SHP77 (cell line): ENCODE data around the gene KIAA0040.

Experiments used
- DNase-seq, 2 experiments: peaks; one replicate each; lab custom pipeline; 2025; lab: John Stamatoyannopoulos, UW

Gene KIAA0040

DNA sequence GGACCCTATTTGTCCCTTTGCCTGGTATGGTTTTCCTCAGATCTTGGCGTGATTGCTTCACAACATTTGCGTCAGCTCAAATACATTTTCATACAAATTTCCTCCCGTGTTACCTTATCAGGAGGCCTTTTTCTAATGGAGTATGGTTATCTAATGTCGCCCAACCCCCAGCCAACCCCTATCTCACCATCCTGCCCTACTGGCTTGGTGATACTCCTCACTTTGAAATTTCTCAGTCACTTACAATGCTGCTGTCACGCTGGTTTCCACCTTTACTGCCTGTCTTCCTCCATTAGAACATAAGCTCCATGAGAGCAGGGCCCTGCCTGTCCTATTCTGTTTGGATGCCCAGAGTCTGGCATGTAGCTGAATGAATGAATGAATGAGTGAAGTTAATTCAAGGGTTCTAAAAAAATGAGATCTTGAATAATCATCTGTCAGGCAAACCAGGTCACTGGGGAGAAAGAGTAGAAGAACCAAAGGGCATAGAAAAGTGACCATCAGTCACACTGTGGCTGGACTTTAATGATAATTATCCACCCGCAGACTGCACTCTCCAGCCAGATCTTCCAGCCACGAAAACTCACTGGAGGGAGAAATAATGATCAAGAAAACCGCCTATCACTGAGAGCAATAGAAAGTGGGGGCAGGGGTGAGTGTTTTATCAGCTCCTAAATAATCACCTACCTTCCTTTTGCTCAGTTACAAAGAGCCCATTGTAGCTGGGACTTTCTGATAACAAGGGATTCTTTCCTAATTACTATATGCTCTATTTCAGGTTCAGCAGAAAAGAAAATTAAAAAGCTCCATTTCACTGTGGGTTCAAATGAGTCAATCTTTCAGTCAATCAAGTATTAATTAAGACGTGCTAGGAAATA, 21.3 kb downstream of the KIAA0040 start:
- no peak for DNase-seq

DNA sequence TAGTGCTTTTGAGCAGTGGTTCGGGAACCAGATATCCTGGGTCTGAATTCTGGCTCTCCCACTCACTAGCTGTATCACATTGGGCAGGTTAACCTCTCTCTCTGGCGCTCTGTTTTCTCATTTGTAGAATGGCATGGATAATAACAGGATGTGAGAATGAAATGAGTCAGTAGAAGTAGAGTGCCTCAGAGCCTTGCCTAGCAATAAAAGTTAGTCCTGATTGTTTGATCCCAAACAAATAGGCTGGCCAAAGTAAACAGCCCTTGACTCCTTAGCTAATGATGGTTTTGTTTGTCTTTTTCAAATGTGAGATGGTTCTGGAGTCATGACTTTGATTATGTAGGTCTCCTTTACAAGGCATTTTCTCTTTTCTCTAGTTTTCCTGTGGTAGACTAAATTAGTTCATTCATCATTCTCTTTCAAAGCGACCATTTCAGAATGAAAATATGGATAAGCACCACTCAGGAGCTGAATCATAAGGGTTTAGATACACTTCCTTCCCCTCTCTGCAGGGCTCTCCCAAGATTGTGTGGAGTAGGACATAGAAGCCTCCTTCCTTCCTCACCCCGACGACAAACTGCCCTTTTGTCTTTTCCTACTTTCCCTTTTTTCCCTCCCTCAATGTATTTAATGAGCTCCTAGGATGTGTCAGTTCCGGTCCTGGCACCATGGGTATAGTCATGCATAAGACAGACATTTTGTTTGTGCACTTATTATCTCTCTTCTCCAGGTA, 23.1 kb downstream of the KIAA0040 start:
- peak in 1 of 2 experiments; percentile 5 for DNase-seq

DNA sequence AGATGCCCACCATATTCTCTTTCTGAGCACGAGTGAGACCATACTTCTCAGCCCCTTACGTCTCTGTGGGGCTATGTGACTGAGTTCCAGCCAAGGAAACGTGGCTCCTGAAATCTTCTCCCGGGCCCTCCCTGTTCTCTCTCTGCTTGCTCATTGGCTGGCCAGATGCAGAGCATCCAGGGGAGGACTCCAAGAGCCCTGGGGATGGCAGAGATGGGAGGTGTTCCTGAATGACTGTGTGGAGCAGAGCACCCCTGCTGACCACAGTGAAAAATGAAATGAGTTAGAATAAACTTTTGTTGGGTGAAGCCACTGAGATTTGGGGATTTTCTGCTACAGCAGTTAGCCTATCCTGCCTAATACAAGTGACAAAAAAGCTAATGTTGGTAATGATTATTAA, 23.8 kb downstream of the KIAA0040 start:
- DNase-seq = no peak

DNA sequence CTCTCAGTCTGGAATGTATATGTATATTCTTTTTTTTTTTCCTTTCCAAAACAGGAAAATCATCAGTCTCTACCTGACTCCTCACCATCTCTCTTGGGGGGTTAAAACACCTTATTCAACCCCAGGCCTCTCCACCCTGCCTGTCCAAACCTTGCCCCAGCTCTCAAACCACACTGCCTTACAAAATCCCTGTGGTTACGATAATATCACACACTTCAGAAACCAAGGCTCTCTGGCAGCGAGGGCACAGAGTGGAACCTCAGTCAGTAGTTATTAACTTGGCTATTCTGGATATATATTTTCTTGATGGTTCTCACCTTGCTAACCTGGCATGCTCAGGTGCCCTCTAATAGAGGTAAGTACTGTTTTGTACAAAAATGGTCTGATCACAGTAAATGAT, 24.7 kb downstream of the KIAA0040 start:
- no peak for DNase-seq

DNA sequence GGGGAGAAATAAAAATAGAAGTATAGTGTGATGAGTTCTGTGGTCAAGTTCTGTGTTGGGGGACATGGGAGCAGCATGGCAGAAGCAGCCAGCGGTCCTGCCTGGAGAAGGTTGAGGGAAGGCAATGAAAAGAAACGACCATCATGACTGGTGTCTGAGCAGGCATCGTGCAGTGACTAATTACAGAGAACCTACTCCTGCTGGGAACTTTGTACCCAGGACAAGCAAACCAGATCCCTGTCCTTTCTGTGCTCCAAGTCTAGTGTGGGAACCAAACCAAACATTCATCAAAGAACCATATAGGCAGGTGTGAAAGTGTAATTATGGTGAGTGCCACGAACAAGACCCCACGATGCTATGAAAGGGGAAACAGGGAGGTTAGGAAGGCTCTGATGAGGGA, 25.8 kb downstream of the KIAA0040 start:
- no peak for DNase-seq

DNA sequence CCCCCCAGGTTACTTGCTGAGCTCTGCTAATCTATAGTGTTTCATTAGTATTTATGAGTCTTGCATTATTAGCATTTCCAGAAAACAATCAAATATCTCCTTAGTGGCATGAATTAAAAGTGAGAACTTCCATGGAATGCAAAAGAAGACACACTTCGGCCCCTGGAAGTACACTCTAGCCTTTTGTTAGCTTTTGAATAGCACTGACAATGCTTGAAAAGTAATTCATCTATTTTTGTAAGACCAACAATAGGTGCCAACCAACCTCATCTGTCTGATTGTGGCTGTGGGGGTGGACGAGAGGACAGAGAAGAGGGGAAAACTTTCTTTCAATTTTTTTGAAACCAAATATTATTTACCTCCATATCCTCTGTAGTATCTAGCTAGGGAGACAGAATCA, 27.8 kb downstream of the KIAA0040 start:
- DNase-seq = no peak

DNA sequence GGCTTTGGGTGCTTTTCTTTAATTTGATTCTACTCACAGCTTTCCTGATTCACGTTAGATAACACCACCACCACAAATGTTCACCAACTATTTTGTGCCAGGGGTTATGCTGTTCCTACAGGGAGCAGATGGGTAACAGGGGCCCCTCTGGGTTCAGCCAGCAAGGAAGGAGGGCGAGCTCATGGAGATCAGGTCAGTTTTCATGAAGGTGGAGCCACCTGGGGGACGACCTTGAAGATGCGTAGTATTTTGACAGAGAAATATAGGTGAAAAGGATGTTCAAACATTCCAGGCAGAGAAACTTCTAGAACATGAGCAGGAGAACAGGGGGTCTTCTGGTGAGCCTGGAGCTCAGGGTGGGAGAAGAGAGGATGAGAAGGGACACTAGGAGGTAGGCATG, 28.9 kb downstream of the KIAA0040 start:
- DNase-seq = no peak

DNA sequence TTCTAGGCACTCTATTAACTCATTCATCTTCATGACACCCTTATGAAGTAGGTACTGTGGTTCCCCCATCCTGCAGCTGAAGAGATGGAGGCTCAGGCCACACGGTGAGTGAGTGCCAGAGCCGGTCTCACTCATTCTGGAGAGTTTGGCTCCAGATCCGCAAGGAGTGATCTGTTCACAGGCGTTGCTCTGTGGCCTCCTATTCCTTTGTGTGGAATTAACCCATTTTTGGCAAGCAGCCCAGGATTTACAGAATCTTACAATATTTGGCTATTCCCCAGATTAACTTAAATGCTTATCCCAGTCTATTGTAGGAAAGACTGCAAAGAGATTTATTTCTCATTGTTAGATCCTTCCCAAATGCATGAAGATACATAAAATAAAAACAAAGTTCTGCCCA, 29.6 kb downstream of the KIAA0040 start:
- no peak for DNase-seq

DNA sequence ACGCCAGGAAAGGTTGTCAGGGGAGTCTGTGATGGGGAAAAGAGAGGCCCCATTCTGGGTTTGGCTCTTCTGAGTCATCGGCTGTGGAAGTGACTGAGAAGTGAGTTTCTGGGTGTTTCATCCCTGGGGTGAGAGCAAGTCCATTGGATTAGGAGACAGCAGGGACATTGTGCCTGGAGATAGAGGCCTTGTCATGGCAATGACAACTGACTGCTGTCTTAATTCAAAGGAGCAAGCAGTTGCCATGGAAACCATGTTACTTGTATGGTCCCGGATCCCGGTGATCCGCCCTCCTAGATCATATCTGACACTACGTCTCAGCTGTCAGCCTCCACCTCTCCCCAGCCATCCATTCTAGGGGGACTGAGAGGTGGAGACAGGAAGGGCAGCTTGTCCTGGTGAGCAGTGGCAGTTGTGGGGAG, 34.4 kb downstream of the KIAA0040 start:
- DNase-seq = no peak

DNA sequence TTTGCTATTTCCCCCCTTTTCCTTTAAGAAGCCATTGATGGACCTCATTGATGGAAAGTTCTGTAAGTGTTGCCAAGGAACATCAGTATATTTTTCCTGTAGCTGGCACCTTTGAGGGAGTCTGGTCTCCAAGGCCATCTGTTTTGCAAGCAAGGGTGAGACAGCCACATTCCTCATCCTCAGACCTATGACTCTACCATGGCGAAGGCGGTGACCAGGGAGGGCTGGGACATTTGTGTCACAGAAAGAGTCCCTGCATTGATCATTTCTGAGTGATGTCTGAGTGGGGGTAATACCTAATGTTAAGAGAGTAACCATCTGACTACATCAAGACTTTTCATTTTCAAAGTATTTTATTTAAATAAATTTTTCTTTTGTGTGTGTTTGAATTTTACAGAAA, 35.4 kb downstream of the KIAA0040 start:
- DNase-seq = no peak

DNA sequence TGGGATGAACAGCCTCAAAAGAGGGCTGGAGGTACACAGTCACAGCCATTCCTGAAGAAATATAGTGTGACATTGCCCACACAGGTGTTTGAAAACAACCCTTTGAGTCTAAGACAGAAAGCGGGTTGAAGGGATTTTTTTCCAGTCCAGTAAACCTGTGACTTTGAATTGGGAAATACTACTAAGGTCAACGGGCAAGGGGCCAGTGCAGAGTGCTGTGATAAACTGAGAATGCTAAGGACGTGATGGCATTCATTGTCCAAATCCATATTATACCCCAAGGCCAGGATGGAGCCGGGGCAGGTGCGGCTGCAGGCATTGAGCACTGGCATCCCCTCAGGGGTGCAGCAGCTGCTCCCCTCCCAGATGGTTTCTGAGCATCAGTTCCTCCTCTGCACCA, 36.6 kb downstream of the KIAA0040 start:
- DNase-seq = no peak

DNA sequence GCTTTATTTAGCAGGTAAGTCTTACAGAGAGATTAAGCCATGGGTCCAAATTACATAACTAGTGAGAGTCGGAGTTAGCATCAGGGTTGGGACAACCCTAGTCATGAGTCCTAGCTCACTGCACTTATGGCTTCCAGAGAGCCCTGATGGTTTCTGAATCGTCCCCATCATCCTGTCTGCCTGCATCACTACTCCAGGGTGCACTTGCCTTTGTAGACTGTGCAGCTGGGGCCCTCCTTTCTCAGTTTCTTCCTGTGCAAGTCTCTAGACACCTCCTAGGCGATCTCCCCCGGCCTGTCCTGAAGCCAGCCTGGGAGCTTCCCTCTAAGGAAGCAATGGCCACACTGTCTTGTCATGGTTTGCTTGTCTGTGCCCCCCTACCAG, 37.1 kb downstream of the KIAA0040 start:
- DNase-seq = no peak

DNA sequence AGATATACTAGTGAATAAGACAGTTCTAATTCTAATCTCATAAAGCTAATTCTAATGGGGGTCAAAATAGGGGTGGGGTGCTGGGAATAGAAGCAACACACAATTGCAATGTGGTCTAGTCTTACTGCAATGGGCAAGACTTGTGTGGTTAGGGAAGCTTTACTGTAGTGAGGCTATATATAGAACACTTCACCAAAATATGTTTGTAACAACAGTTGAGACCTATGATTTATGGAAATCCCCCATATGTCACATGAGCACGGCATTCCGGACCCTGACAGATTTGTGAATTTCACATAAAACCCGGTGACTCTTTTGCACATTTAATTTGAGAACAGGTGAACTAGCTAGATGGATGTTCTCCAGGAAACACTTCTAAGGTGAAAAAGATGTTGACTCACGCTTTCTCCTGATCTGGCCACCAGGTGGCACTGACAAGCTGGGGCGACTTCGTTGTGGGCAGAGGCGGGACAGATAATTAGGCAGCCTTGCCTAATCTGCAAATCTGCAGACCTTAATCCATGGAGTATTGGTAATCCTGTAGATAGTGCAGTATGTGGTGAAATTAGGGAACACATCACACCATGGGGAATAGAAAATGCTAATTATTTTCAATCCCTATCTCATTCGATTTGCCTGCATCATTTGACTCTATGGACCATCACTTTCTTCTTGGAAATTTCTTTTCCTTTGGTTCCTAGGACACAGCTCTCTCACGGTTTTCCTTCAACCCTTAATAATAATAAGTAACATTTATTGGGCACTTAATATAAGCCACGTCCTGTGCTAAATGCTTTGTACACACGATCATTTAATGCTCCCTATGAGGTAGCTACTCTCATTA, 37.7 kb downstream of the KIAA0040 start:
- peak; percentile 42 to 48 for DNase-seq

DNA sequence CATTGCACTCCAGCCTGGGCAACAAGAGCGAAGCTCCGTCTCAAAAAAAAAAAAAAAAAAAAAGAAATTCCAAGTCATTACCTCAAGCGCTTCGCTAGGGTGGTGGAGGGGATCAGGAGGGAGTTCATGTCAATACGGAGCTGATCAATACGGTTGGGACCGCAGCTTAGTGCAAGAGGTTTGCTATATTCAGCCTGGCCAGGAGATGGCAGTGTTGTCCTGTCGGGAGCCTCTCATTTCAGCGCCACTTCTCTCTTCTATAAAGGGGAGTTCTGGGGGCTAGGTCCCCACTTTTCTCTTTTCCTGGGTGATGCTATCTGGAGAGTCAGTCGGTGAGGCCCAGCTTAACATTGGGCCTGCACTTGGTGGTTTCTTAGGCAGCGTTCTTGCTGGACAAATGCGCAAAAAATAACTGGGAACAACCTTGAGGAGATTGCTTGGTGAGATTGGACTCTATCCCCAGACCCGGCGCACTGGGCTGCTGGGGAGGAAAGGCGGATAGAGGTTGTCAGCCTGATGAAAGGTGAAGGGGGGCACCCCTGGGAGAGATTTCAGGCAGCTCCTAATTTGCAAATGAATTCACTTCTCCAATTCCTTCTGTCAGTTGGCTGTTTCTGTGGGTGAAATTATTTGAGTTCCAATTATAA, 40.4 kb downstream of the KIAA0040 start:
- peak in 1 of 2 experiments; percentile 23 for DNase-seq

DNA sequence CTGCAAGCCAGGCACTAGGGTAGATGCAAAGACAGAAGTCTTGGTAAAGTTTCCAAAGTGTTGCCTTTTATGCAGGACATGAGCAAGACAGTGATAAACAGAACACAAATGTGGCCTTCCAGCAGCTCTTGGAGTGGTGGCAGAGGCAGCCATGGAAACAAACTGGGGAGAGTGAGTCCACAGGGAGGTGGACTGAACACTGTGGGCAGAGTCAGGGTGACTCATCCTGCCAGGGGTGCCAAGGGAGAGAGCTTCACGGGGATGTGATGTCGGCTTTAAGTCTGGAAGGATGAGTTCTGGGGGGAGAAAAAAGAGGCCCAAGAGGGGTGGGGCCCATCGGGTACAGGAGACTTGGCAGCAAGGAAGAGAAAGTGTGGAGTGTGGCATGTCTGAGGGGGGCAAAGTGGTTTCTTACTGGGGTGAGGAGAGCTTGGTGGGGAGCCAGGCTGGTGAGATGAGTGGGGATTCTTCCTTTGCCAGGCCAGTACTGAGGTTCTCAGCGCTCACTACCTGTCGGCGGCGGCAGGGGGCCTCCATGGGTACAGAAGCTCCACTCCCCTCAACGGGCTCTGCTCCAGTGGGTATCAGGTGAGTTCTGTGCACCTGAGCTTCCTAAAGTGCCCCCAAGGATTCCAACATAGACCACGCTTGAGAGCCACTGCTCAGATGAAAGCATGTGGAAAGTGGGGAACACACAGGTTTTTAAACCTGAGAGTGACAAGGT, 41.8 kb downstream of the KIAA0040 start:
- no peak for DNase-seq

DNA sequence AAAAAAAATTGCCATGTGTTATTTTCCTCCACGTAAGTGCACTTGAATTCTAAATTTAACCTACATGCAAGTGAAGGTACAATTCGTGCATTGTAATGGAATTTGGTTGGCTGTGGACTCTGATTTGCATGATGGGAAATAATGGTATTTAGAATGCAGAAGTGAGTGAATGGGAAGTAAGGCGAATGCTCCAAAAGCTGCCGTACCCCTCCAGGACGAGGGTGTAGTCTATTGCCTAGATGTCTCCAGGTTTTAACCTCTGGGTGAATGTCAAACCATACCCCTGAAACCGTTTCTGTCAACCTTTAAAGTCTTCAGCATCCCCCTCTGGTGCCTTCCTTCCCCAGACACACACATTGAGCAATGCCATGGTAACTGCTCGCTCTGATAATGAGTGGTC, 44.5 kb downstream of the KIAA0040 start:
- DNase-seq = no peak

DNA sequence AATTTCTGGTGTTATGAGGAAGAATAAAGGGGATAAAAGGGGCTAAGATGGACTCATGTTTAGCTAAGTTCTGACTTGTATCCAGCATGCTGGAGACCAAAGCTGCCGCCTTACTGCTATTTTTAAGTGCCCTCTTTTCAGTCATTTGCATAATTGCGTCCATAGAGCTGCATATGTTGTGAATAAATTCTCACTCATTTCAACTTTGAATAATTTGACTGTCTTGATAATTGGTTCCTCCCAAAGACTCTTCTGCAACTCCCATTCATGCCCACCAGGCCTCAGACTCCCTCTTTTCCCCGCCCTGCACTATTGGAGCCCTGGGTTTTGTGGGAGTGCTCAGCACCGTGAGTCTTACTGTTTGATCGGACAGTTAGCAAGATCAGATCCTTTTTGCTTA, 45.0 kb downstream of the KIAA0040 start:
- no peak for DNase-seq

DNA sequence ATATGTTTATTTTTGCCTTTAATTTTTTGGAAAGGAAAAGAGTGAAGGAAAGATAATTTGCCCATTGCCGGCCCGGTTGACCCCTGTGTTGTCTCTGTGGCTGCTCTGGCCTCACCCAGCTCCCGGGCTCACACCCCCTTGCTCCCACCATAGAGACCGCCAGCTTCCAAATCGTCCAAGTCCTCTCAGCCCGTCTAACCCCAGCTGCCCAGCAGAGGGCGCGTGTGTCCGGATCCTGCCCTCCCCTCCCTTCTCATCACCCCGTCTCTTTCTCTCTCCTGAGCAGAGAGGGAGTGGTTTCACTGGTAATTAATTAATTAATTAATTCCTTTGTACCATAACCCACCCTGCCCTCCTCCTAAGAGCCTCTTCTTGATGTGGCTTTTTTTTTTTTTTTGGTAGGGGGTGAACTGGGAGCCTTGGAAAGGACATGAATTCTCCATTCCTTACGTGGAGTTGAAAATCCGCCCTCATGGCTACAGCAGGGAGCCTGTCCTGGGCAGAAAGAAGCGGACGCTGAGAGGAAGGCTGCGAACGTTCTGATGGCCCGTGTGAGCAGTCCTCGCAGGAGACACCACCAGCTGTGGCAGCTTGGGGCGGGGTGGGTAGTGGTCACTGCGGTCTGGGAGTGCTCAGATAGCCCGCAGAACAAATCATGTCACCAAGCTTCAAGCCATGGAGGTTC, 45.9 kb downstream of the KIAA0040 start:
- peak; percentile 56 to 57 for DNase-seq

DNA sequence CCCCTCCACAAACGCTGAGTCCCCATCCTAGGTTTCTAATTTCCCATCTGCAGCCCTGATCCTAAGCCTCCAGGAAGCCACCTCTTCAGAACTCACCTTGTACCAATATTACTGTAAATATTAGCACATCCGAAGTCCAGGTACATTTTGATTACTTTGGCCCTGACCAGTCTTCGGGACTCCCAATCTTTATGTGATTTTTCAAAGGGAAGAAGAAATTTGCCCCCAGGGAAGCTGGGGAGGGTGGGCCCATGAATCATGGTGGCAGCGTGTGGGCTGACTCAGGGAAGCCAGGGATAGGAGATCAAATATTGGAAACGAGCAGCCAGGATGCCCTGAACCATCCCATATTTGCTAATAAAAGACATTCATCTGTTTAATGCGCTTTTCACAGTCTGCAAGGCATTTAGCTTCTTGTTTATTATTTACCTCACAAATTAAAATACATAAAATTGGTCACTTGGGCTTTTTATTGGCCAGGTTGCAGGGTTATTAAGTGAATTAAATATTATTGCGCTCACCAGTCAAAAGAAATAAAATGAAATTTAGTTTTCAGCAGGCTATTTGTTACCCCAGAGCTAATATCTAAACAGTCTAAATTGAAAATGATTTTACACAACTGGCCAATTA, 46.6 kb downstream of the KIAA0040 start:
- DNase-seq = no peak

DNA sequence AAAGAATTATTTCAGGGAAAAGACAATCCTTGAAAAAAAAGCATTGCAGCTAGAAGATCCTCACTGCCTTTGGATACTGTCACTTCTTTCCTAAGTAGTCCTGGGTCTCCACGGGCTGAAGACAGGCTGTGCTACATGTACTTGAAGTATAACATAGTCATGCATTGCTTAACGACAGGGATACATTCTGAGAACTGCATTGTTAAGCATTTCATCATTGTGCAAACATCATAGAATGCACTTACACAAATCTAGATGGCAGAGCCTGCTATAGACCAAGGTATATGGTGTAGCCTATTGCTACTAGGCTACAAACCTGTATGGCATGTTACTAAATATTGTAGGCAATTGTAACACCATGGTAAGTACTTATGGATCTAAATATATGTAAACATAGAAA, 54.0 kb downstream of the KIAA0040 start:
- no peak for DNase-seq
